Measurements from ENCODE around the gene TNP1. TPM values are rescaled to one million over a fixed set of nuclear protein-coding genes. Genes with fewer than 3 reads are reported as not detected.

Gene TNP1
- polyA plus RNA-seq, 1 of the 3 experiments (the other 2 are of a cell fraction): not detected

GRCh38 chr2:216885117-216885553, 25.3 kb upstream of the TNP1 start:
- no peak overlapping the region for H3K9ac ChIP-seq
- WGBS (ENCODE audit: low lambda C conversion rate): no CpG with 5 or more reads among the region's 32 CpGs
- TF ChIP-seq FOSL2 (IDR thresholded peaks at IDR 0.05; ENCODE audit: borderline replicate concordance, low read depth) (no peak), RCOR1 (IDR thresholded peaks at IDR 0.05; ENCODE audit: low read length) (no peak), CTCF (IDR thresholded peaks at IDR 0.05) (no peak), FOXM1 (IDR thresholded peaks at IDR 0.05; ENCODE audit: low read depth) (no peak), TEAD4 (IDR thresholded peaks at IDR 0.05; ENCODE audit: borderline replicate concordance, insufficient read depth) (no peak), SIN3A (IDR thresholded peaks at IDR 0.05; ENCODE audit: borderline replicate concordance, low read depth, low read length) (no peak)
- no peak overlapping the region for H3K27ac ChIP-seq (ENCODE audit: low read depth in 2 of 2, low read length in 1 of 2)
- no peaks in the 10 kb centered on the region for H3F3A ChIP-seq (replicated peaks; ENCODE audit: insufficient read depth)
- DNase-seq: no peak
- H2AFZ ChIP-seq (ENCODE audit: low read depth): no peak overlapping the region
- H3K4me2 ChIP-seq: no peak overlapping the region
- no peak overlapping the region for H3K4me3 ChIP-seq (ENCODE audit: low read depth in 2 of 2, low read length in 1 of 2)
- no peaks in the 10 kb centered on the region for H3K79me2 ChIP-seq (ENCODE audit: insufficient read depth)
- ChIA-PET CTCF (interaction anchor here (0.6 to 1.1 kb wide), 2 partner anchors 771 to 828 kb away, joined by 3 read pairs; no protein-coding TSS in a partner anchor), POLR2A (no interaction called here)
- H3K27me3 ChIP-seq (ENCODE audit: insufficient read depth): no peaks in the 10 kb centered on the region
- H3K9me2 ChIP-seq: no peaks in the 10 kb centered on the region
- no peaks in the 10 kb centered on the region for H3K36me3 ChIP-seq (replicated peaks in 1 of 2; ENCODE audit: control insufficient read depth in 1 of 2, insufficient read depth in 2 of 2, low read length in 1 of 2)
- H3K4me1 ChIP-seq (ENCODE audit: control insufficient read depth in 1 of 2, insufficient read depth in 2 of 2, low read depth in 1 of 2, low read length in 1 of 2): peaks cover 0 to 3% of the 10 kb centered on the region in 2 experiments; a peak in 1 of 4 replicates
- H3K9me3 ChIP-seq: no peaks in the 10 kb centered on the region
- no peaks in the 10 kb centered on the region for H4K20me1 ChIP-seq (ENCODE audit: insufficient read depth)

- Histone ChIP-seq H3K9me3 (no peaks in the 10 kb centered on the region), H3K9ac (no peak overlapping the region), H3F3A (replicated peaks; ENCODE audit: insufficient read depth) (no peaks in the 10 kb centered on the region), H3K36me3 (replicated peaks in 1 of 2; ENCODE audit: control insufficient read depth in 1 of 2, insufficient read depth in 2 of 2, low read length in 1 of 2) (no peaks in the 10 kb centered on the region), H3K4me2 (no peak overlapping the region), H3K79me2 (ENCODE audit: insufficient read depth) (no peaks in the 10 kb centered on the region), H3K27ac (ENCODE audit: low read depth in 2 of 2, low read length in 1 of 2) (no peak overlapping the region), H3K9me2 (no peaks in the 10 kb centered on the region), H3K27me3 (ENCODE audit: insufficient read depth) (no peaks in the 10 kb centered on the region), H3K4me1 (ENCODE audit: control insufficient read depth in 1 of 2, insufficient read depth in 2 of 2, low read depth in 1 of 2, low read length in 1 of 2) (peaks cover 0 to 3% of the 10 kb centered on the region in 2 experiments; a peak in 1 of 4 replicates), H4K20me1 (ENCODE audit: insufficient read depth) (no peaks in the 10 kb centered on the region), H3K4me3 (ENCODE audit: low read depth in 2 of 2, low read length in 1 of 2) (no peak overlapping the region), H2AFZ (ENCODE audit: low read depth) (no peak overlapping the region)
- CTCF ChIA-PET: interaction anchor here (0.6 kb wide), 1 partner anchor 770 kb away, joined by 3 read pairs; no protein-coding TSS in a partner anchor
- no peak for DNase-seq
- no peak for TF ChIP-seq MXI1 (IDR thresholded peaks at IDR 0.05; ENCODE audit: low read depth, low read length)
- TF ChIP-seq TAF1 (IDR thresholded peaks at IDR 0.05; ENCODE audit: borderline replicate concordance, low read depth, low read length): no peak
- TF ChIP-seq REST (IDR thresholded peaks at IDR 0.05; ENCODE audit: low read depth, low read length): no peak
- no peak for TF ChIP-seq IRF3 (IDR thresholded peaks at IDR 0.05; ENCODE audit: low read depth, low read length)
- POLR2A ChIA-PET: no interaction called here
- 60% methylated on average over 1 of the region's 2 CpGs for WGBS (ENCODE audit: low lambda C conversion rate)
Observed at GRCh38 chr2:216884347-216884746, 24.5 kb upstream of the TNP1 start.

Data from SK-N-SH (cell line).